K562 (cell line): Measurements from ENCODE around the gene PGAP3. TPM values are rescaled to one million over a fixed set of nuclear protein-coding genes. Genes with fewer than 3 reads are reported as not detected.

Source experiments
- ETS2 ChIP-seq: IDR thresholded peaks from 2 replicates; pipeline ENCODE4 v1.6.1; 2016; ENCODE audit warnings: borderline replicate concordance, missing genetic modification characterization, mild to moderate bottlenecking, moderate library complexity, missing compliant biosample characterization; ENCODE audit not compliant: poor library complexity, severe bottlenecking
- MBD2 ChIP-seq: sonication (generic); IDR thresholded peaks from 2 replicates; pipeline ENCODE4 v1.6.1; 2016; ENCODE audit warnings: low read depth, borderline replicate concordance
- MTA2 ChIP-seq: fragments of 450-650 bp; IDR thresholded peaks from 2 replicates; pipeline ENCODE4 v1.6.1; 2016; ENCODE audit warnings: low read depth
- PCBP2 ChIP-seq: fragments of 200-400 bp; formaldehyde crosslinking; IDR thresholded peaks from 2 replicates; pipeline ENCODE4 v1.6.1; 2018; ENCODE audit warnings: low read length, low read depth, mild to moderate bottlenecking, moderate library complexity; ENCODE audit not compliant: poor library complexity, severe bottlenecking
- PURB ChIP-seq: sonication (generic); formaldehyde crosslinking; IDR thresholded peaks from 2 replicates; pipeline ENCODE4 v1.9.0; 2021; ENCODE audit warnings: low read depth, mild to moderate bottlenecking, missing genetic modification reagents
- SP1 ChIP-seq: sonication (generic); formaldehyde crosslinking; IDR thresholded peaks from 2 replicates; pipeline ENCODE4 v1.8.1; 2022; ENCODE audit warnings: mild to moderate bottlenecking, missing genetic modification reagents
- polyA plus RNA-seq, 8 experiments: library from polyadenylated mRNA; depleted of rRNA in 4 of 8; stranded (reverse) in 5 of 8; unstranded in 3 of 8; fragments of >200 nt; fragmentation: Nextera tagmentation in 2 of 8; fragmentation: Illumina TruSeq in 1 of 8; extraction: Ambion mirVana in 2 of 8; extraction: Trizol in 1 of 8; gene quantifications; 2 replicates each; pipeline versions ENCODE4 v1.2.1 to v1.2.3, GENCODE V29; 2011 to 2014; ENCODE audit warnings: inconsistent platforms in 1 of 8, missing spikeins in 1 of 8
- total RNA-seq, 7 experiments: library from RNA; depleted of rRNA in 6 of 7; stranded (reverse); fragments of >200 nt in 6 of 7; fragmentation: Illumina TruSeq in 2 of 7; extraction: Trizol in 2 of 7; gene quantifications; 2 replicates each; pipeline versions ENCODE4 v1.2.1 to v1.2.3, GENCODE V29; 2011 to 2021; ENCODE audit warnings: low replicate concordance in 1 of 7
- TF ChIP-seq, protein P1 (sequence below): fragments of 250-450 bp; sonication (Bioruptor Pico); IDR thresholded peaks from 2 replicates; pipeline ENCODE4 v1.5.0; 2020; ENCODE audit warnings: mild to moderate bottlenecking, borderline replicate concordance
- TF ChIP-seq, protein P2 (sequence below): IDR thresholded peaks from 2 replicates; pipeline ENCODE4 v1.6.1; 2014; ENCODE audit warnings: antibody characterized with exemption

Gene PGAP3
- total and polyA plus RNA-seq, 9 of the 15 experiments (the other 6 are each of a cell fraction or from before 2014, with no cell fraction given), result 0.38 to 9.4 (median 4.5) TPM

DNA sequence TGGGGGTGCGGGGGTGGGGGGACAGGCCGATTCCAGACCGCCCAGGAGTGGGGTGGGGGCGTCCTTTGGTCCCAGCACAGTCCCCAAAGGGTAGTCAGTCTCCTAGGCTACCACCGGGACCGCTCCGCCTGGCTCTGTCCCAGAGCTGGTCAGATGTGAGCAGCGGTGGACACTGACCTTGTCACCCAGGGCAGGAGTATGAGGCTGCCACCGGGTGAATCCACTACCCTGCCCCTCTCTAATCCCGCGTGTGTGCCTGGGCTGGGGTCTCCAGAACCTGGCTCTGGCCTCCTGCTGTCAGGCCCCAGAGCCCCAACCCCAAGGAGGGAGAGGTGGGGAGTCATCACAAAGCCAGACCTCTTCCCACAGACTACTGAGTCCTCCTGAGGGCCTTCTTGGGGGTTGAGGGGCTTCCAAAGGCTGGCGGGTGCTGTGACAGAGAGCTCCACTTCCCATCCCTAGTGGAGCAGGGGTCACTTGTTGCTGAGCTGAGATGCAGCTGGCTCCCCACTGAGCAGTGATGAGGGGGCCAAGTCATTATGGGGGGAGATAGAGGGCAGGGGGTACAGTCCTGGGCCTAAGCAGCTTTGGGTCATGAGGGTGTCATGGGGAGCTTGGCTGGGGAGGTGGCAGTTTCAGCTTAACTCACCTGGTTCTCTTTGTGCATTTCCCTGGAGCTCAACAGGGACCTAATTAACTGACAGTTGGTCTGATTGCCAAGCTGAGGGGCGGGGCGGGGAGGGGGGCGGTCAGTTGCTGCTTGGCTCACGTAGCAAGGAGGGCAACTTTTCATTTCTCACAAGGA is 59.9 kb downstream of the PGAP3 start (continued):
- TF ChIP-seq, protein P1, sequence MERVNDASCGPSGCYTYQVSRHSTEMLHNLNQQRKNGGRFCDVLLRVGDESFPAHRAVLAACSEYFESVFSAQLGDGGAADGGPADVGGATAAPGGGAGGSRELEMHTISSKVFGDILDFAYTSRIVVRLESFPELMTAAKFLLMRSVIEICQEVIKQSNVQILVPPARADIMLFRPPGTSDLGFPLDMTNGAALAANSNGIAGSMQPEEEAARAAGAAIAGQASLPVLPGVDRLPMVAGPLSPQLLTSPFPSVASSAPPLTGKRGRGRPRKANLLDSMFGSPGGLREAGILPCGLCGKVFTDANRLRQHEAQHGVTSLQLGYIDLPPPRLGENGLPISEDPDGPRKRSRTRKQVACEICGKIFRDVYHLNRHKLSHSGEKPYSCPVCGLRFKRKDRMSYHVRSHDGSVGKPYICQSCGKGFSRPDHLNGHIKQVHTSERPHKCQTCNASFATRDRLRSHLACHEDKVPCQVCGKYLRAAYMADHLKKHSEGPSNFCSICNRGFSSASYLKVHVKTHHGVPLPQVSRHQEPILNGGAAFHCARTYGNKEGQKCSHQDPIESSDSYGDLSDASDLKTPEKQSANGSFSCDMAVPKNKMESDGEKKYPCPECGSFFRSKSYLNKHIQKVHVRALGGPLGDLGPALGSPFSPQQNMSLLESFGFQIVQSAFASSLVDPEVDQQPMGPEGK (CRISPR knock-in tag), result no peak
- TF ChIP-seq MTA2 (no peak), SP1 (no peak), PCBP2 (no peak), MBD2 (no peak), PURB (no peak), ETS2 (tag) (no peak)
- TF ChIP-seq, protein P2, sequence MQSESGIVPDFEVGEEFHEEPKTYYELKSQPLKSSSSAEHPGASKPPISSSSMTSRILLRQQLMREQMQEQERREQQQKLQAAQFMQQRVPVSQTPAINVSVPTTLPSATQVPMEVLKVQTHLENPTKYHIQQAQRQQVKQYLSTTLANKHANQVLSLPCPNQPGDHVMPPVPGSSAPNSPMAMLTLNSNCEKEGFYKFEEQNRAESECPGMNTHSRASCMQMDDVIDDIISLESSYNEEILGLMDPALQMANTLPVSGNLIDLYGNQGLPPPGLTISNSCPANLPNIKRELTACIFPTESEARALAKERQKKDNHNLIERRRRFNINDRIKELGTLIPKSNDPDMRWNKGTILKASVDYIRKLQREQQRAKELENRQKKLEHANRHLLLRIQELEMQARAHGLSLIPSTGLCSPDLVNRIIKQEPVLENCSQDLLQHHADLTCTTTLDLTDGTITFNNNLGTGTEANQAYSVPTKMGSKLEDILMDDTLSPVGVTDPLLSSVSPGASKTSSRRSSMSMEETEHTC, result no peak
